ENCODE measurements around the gene ANXA6. TPM values are rescaled to one million over a fixed set of nuclear protein-coding genes. Genes with fewer than 3 reads are reported as not detected.

ANXA6 gene
- total RNA-seq, 1 donor from 2014 or later, result 320 TPM

DNA sequence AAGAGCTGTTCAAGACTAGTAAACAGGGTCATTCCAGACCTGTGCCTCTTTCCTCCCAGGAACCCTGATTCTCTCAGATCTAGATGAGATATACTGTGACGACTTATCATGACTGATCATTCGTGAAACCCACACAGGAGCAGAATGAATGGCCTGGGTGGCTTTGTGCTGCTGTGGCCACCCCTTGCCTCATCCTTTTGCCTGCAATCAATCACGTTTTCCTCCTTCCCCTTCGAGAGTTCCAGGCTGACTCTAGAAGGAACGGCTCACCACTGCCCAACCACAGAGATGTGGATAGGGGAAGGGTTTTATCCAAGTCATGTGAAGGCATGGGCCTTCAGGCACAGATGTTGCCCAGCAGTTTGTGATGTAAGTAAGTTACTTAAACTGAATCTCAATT, 5.8 kb downstream of the ANXA6 start:
- H3K4me2 ChIP-seq (ENCODE audit: low read length), result no peak overlapping the region
- no peaks in the 10 kb centered on the region for H3K9me3 ChIP-seq (ENCODE audit: insufficient read depth, low read depth, low read length)
- H2AFZ ChIP-seq (ENCODE audit: low read depth, low read length), result no peak overlapping the region
- DNase-seq (ENCODE audit: low read depth) (peak; percentile 48), FAIRE-seq (no peak)
- H4K20me1 ChIP-seq (ENCODE audit: insufficient read depth, low read length), result peaks cover 93% of the 10 kb centered on the region
- Mint-ChIP-seq H3K27me3 (ENCODE audit: low read depth, unreplicated experiment) (no peaks in the 10 kb centered on the region), H3K4me1 (ENCODE audit: low read depth, unreplicated experiment) (peaks cover 60% of the 10 kb centered on the region), H3K27ac (ENCODE audit: unreplicated experiment) (peak overlapping the region; percentile 73), H3K36me3 (ENCODE audit: low read depth, unreplicated experiment) (peaks cover 12% of the 10 kb centered on the region), H3K4me3 (ENCODE audit: unreplicated experiment) (no peak overlapping the region), H3K9me3 (ENCODE audit: unreplicated experiment) (no peaks in the 10 kb centered on the region)
- no peak overlapping the region for H3K9ac ChIP-seq (ENCODE audit: low read length)
- peaks cover 29% of the 10 kb centered on the region for H3K4me1 ChIP-seq (ENCODE audit: insufficient read depth, low read length)
- peaks cover 100% of the 10 kb centered on the region for H3K79me2 ChIP-seq (ENCODE audit: insufficient read depth, low read length)
- no peaks in the 10 kb centered on the region for H3K27me3 ChIP-seq (ENCODE audit: insufficient read depth, low read length)
- H3K27ac ChIP-seq (ENCODE audit: low read depth, low read length), result no peak overlapping the region
- TF ChIP-seq, protein P1, sequence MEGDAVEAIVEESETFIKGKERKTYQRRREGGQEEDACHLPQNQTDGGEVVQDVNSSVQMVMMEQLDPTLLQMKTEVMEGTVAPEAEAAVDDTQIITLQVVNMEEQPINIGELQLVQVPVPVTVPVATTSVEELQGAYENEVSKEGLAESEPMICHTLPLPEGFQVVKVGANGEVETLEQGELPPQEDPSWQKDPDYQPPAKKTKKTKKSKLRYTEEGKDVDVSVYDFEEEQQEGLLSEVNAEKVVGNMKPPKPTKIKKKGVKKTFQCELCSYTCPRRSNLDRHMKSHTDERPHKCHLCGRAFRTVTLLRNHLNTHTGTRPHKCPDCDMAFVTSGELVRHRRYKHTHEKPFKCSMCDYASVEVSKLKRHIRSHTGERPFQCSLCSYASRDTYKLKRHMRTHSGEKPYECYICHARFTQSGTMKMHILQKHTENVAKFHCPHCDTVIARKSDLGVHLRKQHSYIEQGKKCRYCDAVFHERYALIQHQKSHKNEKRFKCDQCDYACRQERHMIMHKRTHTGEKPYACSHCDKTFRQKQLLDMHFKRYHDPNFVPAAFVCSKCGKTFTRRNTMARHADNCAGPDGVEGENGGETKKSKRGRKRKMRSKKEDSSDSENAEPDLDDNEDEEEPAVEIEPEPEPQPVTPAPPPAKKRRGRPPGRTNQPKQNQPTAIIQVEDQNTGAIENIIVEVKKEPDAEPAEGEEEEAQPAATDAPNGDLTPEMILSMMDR (IDR thresholded peaks at IDR 0.05; ENCODE audit: insufficient read depth, low read depth, low read length), result no peak
- no peak for TF ChIP-seq EZH2 (IDR thresholded peaks at IDR 0.05; ENCODE audit: insufficient read depth, low read length)
- H3K4me3 ChIP-seq (ENCODE audit: insufficient read depth, low read depth, low read length), result no peak overlapping the region
- peaks cover 10% of the 10 kb centered on the region for H3K36me3 ChIP-seq (ENCODE audit: insufficient read depth, low read length)

DNA sequence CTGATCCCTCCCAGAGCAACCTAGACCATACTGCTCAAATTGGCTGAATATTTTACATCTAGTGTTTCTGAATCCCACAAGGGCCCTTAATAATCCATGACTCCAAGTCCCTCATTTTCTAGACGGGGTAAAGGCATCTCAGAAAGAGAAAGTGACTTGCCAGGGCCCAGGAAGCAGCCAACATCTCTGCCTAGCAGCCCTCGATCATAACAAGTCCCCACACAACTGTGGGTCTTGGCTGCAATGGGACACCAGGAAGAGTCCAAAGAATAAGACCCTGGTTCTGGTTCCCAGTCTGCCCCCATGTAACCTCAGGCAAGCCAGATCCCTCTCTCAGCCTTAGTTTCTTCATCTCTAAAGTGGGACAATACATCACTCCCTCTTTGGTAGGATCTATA, 6.3 kb downstream of the ANXA6 start:
- peaks cover 26% of the 10 kb centered on the region for H3K4me1 ChIP-seq (ENCODE audit: insufficient read depth, low read length)
- Mint-ChIP-seq H3K36me3 (ENCODE audit: low read depth, unreplicated experiment) (peaks cover 17% of the 10 kb centered on the region), H3K4me1 (ENCODE audit: low read depth, unreplicated experiment) (peaks cover 60% of the 10 kb centered on the region), H3K4me3 (ENCODE audit: unreplicated experiment) (no peak overlapping the region), H3K9me3 (ENCODE audit: unreplicated experiment) (no peaks in the 10 kb centered on the region), H3K27ac (ENCODE audit: unreplicated experiment) (peak overlapping the region; percentile 73), H3K27me3 (ENCODE audit: low read depth, unreplicated experiment) (no peaks in the 10 kb centered on the region)
- no peaks in the 10 kb centered on the region for H3K9me3 ChIP-seq (ENCODE audit: insufficient read depth, low read depth, low read length)
- H2AFZ ChIP-seq (ENCODE audit: low read depth, low read length), result no peak overlapping the region
- H3K27me3 ChIP-seq (ENCODE audit: insufficient read depth, low read length), result no peaks in the 10 kb centered on the region
- H3K36me3 ChIP-seq (ENCODE audit: insufficient read depth, low read length), result peaks cover 10% of the 10 kb centered on the region
- TF ChIP-seq, protein P1 (IDR thresholded peaks at IDR 0.05; ENCODE audit: insufficient read depth, low read depth, low read length), result no peak
- no peak for TF ChIP-seq EZH2 (IDR thresholded peaks at IDR 0.05; ENCODE audit: insufficient read depth, low read length)
- peaks cover 98% of the 10 kb centered on the region for H4K20me1 ChIP-seq (ENCODE audit: insufficient read depth, low read length)
- H3K9ac ChIP-seq (ENCODE audit: low read length), result peak overlapping the region; percentile 41
- DNase-seq (ENCODE audit: low read depth) (no peak), FAIRE-seq (no peak)
- peaks cover 100% of the 10 kb centered on the region for H3K79me2 ChIP-seq (ENCODE audit: insufficient read depth, low read length)
- H3K4me3 ChIP-seq (ENCODE audit: insufficient read depth, low read depth, low read length), result no peak overlapping the region
- no peak overlapping the region for H3K27ac ChIP-seq (ENCODE audit: low read depth, low read length)
- H3K4me2 ChIP-seq (ENCODE audit: low read length), result peak overlapping the region; percentile 56

DNA sequence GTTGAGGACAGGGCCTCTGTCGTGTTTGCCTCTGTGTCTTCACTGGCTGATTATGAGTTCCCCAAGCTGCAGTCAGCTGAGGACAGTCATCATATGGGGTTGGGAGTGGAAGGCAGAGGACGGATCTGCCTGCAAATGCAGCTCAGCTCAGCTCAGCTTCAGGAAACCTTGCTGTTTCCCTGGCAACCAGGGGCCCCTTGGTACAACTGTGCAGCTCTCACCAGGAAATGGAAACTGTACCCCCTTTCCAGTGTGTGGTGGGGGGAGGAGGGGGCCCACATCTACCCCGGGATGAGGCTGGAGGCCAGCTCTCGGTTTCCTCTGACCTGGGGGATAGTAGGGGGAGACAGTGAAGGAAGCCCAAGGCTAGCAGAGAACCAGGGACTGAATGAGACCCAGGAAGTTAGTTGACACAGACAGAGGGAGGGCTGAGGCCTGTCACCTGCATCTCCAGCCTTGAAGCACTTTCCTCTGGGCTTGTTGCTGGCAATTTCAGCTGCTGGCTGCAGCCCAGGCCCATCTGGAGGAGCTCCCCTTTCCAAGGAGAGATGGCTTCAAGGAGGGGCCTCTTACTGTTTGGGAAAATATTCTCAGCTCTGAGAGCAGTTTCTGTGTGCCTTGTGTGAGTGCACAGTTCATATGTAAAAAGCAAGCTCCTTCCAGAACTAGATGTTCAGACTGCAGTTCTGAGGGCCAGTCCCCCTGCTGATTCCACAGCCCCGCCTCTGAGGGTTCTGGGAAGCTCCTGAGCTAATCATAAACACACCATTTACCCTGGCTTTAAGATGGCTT, 6.9 kb downstream of the ANXA6 start:
- Histone ChIP-seq H3K79me2 (ENCODE audit: insufficient read depth, low read length) (peaks cover 100% of the 10 kb centered on the region), H4K20me1 (ENCODE audit: insufficient read depth, low read length) (peaks cover 99% of the 10 kb centered on the region), H3K4me3 (ENCODE audit: insufficient read depth, low read depth, low read length) (no peak overlapping the region), H3K36me3 (ENCODE audit: insufficient read depth, low read length) (peaks cover 15% of the 10 kb centered on the region), H2AFZ (ENCODE audit: low read depth, low read length) (no peak overlapping the region), H3K4me1 (ENCODE audit: insufficient read depth, low read length) (peaks cover 20% of the 10 kb centered on the region), H3K9ac (ENCODE audit: low read length) (peak overlapping the region; percentile 41), H3K9me3 (ENCODE audit: insufficient read depth, low read depth, low read length) (no peaks in the 10 kb centered on the region), H3K27ac (ENCODE audit: low read depth, low read length) (no peak overlapping the region), H3K27me3 (ENCODE audit: insufficient read depth, low read length) (no peaks in the 10 kb centered on the region), H3K4me2 (ENCODE audit: low read length) (peak overlapping the region; percentile 56)
- peak overlapping the region; percentile 73 for H3K27ac Mint-ChIP-seq (ENCODE audit: unreplicated experiment)
- FAIRE-seq, result no peak
- no peaks in the 10 kb centered on the region for H3K9me3 Mint-ChIP-seq (ENCODE audit: unreplicated experiment)
- H3K4me3 Mint-ChIP-seq (ENCODE audit: unreplicated experiment), result peak overlapping the region; percentile 31
- no peak for TF ChIP-seq EZH2 (IDR thresholded peaks at IDR 0.05; ENCODE audit: insufficient read depth, low read length)
- TF ChIP-seq, protein P1 (IDR thresholded peaks at IDR 0.05; ENCODE audit: insufficient read depth, low read depth, low read length), result no peak
- peaks cover 56% of the 10 kb centered on the region for H3K4me1 Mint-ChIP-seq (ENCODE audit: low read depth, unreplicated experiment)
- H3K36me3 Mint-ChIP-seq (ENCODE audit: low read depth, unreplicated experiment), result peaks cover 22% of the 10 kb centered on the region
- DNase-seq (ENCODE audit: low read depth), result no peak
- H3K27me3 Mint-ChIP-seq (ENCODE audit: low read depth, unreplicated experiment), result no peaks in the 10 kb centered on the region
